HG03442 (cell line): ENCODE results near the gene PPARGC1A.

ENCODE experiments used
- ATAC-seq: cut with Tn5 transposase; IDR thresholded peaks from one replicate; pipeline ENCODE4 v1.9.1; 2021; ENCODE audit warnings: mild to moderate bottlenecking, moderate library complexity; ENCODE audit not compliant: unreplicated experiment

Gene PPARGC1A

GRCh38 chr4:23847158-23847557 lies 42.7 kb downstream of the PPARGC1A start:
- ATAC-seq: no peak

GRCh38 chr4:23844961-23845360 lies 44.9 kb downstream of the PPARGC1A start:
- no peak for ATAC-seq

GRCh38 chr4:23839279-23839678 lies 50.6 kb downstream of the PPARGC1A start:
- ATAC-seq: no peak

GRCh38 chr4:23838607-23839006 lies 51.2 kb downstream of the PPARGC1A start:
- no peak for ATAC-seq

- no peak for ATAC-seq
These were observed 51.7 kb downstream of the PPARGC1A start for GRCh38 chr4:23838131-23838530.

GRCh38 chr4:23837371-23837770 lies 52.5 kb downstream of the PPARGC1A start:
- no peak for ATAC-seq

GRCh38 chr4:23835774-23836478 lies 53.9 kb downstream of the PPARGC1A start:
- ATAC-seq: no peak

GRCh38 chr4:23828779-23829178 lies 61.1 kb downstream of the PPARGC1A start:
- ATAC-seq: no peak

- no peak for ATAC-seq
These were observed 61.7 kb downstream of the PPARGC1A start for GRCh38 chr4:23828020-23828715.

- ATAC-seq: no peak
These were observed 67.7 kb downstream of the PPARGC1A start for GRCh38 chr4:23822181-23822580.

GRCh38 chr4:23819041-23819511 lies 70.8 kb downstream of the PPARGC1A start:
- no peak for ATAC-seq

- ATAC-seq: no peak
These were observed 71.6 kb downstream of the PPARGC1A start for GRCh38 chr4:23818097-23818885.

- ATAC-seq: no peak
These were observed 74.7 kb downstream of the PPARGC1A start for GRCh38 chr4:23814996-23815660.

- no peak for ATAC-seq
These were observed 75.3 kb downstream of the PPARGC1A start for GRCh38 chr4:23814587-23814986.

GRCh38 chr4:23811161-23811560 lies 78.7 kb downstream of the PPARGC1A start:
- ATAC-seq: no peak

- ATAC-seq: no peak
These were observed 84.4 kb downstream of the PPARGC1A start for GRCh38 chr4:23805450-23805851.

GRCh38 chr4:23789762-23790161 lies 100.1 kb downstream of the PPARGC1A start:
- ATAC-seq: no peak

- ATAC-seq: no peak
These were observed 101.4 kb downstream of the PPARGC1A start for GRCh38 chr4:23788460-23788859.

GRCh38 chr4:23788027-23788426 lies 101.8 kb downstream of the PPARGC1A start:
- ATAC-seq: no peak

GRCh38 chr4:23782778-23783437 lies 106.9 kb downstream of the PPARGC1A start:
- ATAC-seq: no peak

GRCh38 chr4:23779839-23780238 lies 110.0 kb downstream of the PPARGC1A start:
- ATAC-seq: no peak
